GM12892 (cell line): Measurements from ENCODE around the gene DTNBP1.

Experiments
- DNase-seq: peaks from one replicate; pipeline ENCODE4 v3.0.0; 2011; ENCODE audit not compliant: insufficient read length
- FAIRE-seq: peaks from 2 replicates; lab custom pipeline; 2011; peaks lifted over from hg19 to GRCh38; lab: Jason Lieb, UNC
- POLR2A ChIP-seq: IDR thresholded peaks from 2 replicates; pipeline ENCODE4 v1.6.1; 2011; ENCODE audit warnings: low read depth, low read length, control low read depth
- POLR2AphosphoS5 ChIP-seq: IDR thresholded peaks from 2 replicates; pipeline ENCODE4 v1.6.1; 2011; ENCODE audit warnings: low read depth, low read length, control low read depth
- TAF1 ChIP-seq: IDR thresholded peaks from 2 replicates; pipeline ENCODE4 v1.6.1; 2011; ENCODE audit warnings: low read depth, mild to moderate bottlenecking, control low read depth, low read length, borderline replicate concordance

The DTNBP1 gene

GRCh38 chr6:15562977-15563376 lies 99.9 kb downstream of the DTNBP1 start:
- no peak for TF ChIP-seq TAF1
- TF ChIP-seq POLR2A = no peak
- TF ChIP-seq POLR2AphosphoS5 = no peak
- FAIRE-seq = no peak
- no peak for DNase-seq

DNA sequence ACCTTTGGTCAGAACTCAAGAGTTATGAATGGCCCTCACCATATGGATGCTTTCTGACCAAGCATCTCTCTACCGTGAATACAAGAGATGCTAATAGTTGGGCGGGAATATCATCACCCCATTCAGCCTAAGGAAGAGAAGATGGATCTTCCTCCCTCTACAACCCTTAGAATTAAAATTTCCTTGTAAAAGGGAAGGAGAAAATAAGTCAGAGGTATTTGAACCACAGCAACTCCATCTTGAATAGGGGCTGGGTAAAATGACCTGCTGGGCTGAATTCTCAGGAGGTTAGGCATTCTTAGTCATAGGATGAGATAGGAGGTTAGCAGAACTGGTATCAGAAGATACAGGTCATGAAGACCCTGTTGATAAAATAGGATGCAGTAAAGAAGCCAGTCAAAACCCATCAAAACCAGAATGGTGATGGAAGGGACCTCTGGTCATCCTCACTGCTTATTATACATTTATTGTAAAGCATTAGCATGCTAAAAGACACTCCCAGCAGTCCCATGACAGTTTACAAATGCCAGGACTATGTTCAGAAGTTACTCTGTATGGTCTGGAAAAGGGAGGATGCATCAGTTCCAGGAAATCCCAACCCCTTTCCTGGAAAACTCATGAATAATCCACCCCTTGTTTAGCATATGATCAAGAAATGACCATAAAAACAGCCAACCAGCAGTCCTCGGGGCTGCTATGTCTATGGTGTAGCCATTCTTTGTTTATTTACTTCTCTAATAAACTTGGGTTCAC lies 101.2 kb downstream of the DTNBP1 start:
- no peak for FAIRE-seq
- DNase-seq = no peak
- TF ChIP-seq TAF1 (no peak), POLR2A (no peak), POLR2AphosphoS5 (no peak)

DNA sequence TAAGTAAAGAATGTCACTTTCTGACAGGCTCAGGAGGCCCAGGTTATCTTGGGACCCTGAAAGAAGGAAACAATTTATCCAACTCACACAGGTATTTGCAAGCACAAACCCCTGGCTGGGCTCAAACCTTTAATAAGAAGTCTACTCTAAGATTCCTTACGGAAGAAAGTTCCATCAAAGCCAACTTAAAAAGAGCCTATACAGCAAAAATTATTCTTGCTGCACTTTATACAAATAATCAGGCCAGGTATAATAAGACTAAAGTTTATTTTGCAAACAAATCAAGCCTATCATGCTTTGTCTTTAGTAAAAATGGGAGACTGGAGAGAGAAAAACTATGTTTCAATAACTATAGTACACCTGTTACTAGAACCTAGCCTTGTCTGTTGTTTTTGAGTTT lies 102.1 kb downstream of the DTNBP1 start:
- DNase-seq (no peak), FAIRE-seq (no peak)
- TF ChIP-seq POLR2AphosphoS5 (no peak), POLR2A (no peak), TAF1 (no peak)

GRCh38 chr6:15557174-15557573 lies 105.7 kb downstream of the DTNBP1 start:
- TF ChIP-seq POLR2A = no peak
- no peak for TF ChIP-seq TAF1
- TF ChIP-seq POLR2AphosphoS5 = no peak
- no peak for DNase-seq
- FAIRE-seq = no peak

DNA sequence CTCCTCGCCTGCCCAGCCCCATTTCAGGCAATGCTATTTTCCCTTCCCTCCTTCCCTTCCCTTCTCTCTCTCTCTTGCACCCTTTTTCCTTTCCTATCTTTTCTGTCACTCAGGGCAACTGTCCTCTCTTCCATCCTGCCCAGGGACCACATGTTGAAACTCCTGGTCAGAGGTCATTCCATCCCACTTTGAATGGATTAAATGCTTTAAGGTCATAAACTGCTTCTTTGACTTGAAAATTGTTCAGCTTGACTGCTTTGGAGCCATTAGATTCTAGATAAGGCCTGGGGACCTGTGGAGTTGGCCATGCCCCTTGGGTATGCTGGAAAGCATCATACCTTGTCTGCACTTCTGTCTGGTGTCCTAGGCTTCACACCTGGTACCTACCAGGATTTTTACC lies 106.1 kb downstream of the DTNBP1 start:
- no peak for TF ChIP-seq POLR2AphosphoS5
- FAIRE-seq = no peak
- DNase-seq = no peak

DNA sequence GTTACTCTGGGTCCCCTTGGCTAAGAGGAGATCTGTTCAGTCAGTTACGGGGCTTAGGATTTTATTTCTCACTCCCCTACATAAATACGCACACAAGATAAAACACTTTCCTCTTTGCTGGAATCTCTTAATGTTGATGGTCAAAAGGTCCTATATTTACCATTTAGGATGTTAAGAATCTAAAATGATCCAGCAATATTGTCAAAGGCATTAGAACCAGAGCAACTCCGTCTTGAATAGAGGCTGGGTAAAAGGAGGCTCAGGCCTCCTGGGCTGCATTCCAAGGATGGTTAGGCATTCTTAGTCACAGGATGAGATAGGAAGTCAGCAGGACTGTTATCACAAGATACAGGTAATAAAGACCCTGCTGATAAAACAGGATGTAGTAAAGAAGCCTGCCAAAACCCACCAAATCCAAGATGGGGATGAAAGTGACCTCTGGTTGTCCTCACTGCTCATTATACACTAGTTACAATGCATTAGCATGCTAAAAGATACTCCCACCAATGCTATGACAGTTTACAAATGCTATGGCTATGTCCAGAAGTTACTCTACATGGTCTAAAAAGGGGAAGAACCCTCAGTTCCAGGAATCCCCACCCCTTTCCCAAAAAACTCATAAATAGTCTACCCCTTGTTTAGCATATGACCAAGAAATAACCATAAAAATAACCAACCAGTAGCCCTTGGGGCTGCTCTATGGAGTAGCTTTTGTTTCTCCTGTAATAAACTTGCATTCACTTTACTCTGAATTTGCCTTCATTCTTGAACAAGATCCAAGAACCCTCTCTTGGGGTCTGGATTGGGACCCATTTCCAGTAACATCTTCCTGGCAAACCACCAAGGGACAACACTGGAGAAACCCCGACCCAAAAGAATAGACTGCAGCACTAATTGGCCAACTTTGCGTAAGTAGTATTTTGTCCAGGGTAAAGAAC lies 107.5 kb downstream of the DTNBP1 start:
- no peak for FAIRE-seq
- TF ChIP-seq POLR2A = no peak
- TF ChIP-seq POLR2AphosphoS5 = no peak
- DNase-seq = no peak

- DNase-seq (no peak), FAIRE-seq (no peak)
- no peak for TF ChIP-seq POLR2A
- no peak for TF ChIP-seq TAF1
- no peak for TF ChIP-seq POLR2AphosphoS5
These were observed 108.1 kb downstream of the DTNBP1 start for GRCh38 chr6:15554728-15555100.

DNA sequence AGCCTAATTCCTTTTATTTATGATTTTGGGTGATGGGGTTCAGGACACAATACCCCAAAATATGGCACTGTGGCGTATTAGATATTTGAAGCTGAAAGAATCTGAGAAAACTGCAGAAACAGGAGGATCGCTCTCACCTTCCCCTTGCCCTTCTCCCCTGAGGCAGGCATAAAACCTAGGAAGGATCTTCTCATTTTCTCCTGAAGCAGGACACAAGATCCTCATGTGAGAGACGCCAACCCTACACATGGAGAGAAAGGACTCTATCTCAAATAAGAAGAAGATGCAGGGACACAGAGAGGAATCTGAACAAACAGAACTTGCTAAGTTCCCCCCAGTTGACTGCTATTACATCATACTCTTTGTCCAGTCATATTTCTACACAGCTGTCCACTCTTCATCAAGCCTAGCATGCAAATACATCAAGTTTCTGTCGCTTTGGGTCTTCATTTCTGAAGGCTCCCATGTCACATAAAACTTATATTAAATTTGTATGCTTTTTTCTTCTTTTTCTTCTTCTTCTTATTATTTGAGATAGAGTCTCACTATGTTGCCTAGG lies 109.0 kb downstream of the DTNBP1 start:
- TF ChIP-seq POLR2AphosphoS5 (no peak), TAF1 (no peak), POLR2A (no peak)
- FAIRE-seq (no peak), DNase-seq (no peak)

GRCh38 chr6:15553031-15553430 lies 109.8 kb downstream of the DTNBP1 start:
- no peak for DNase-seq
- no peak for FAIRE-seq
- TF ChIP-seq TAF1 = no peak
- TF ChIP-seq POLR2AphosphoS5 = no peak
- no peak for TF ChIP-seq POLR2A

- peak; percentile 33 for FAIRE-seq
- no peak for TF ChIP-seq TAF1
- TF ChIP-seq POLR2A = no peak
- TF ChIP-seq POLR2AphosphoS5 = no peak
- no peak for DNase-seq
These were observed 111.0 kb downstream of the DTNBP1 start for GRCh38 chr6:15551798-15552197.

GRCh38 chr6:15551262-15551661 lies 111.6 kb downstream of the DTNBP1 start:
- no peak for DNase-seq
- TF ChIP-seq TAF1 (no peak), POLR2AphosphoS5 (no peak)
- FAIRE-seq = no peak

GRCh38 chr6:15550546-15551123 lies 112.2 kb downstream of the DTNBP1 start:
- DNase-seq (no peak), FAIRE-seq (no peak)
- TF ChIP-seq POLR2A (no peak), TAF1 (no peak), POLR2AphosphoS5 (no peak)
